ENCODE data around the gene MGST3.

MGST3 gene

GRCh38 chr1:165671526-165671925 is 40.5 kb downstream of the MGST3 start:
- no peak for TF ChIP-seq CTCF (conservative IDR thresholded peaks at IDR 0.05; ENCODE audit: low read depth, low read length)
- no peak overlapping the region for H2AFZ ChIP-seq (ENCODE audit: low read depth)
- no peaks in the 10 kb centered on the region for H4K20me1 ChIP-seq (ENCODE audit: insufficient read depth)
- no peak overlapping the region for H3K27ac ChIP-seq
- no peak overlapping the region for H3K9ac ChIP-seq
- H3K27me3 ChIP-seq (ENCODE audit: insufficient read depth, low read depth), result no peaks in the 10 kb centered on the region
- H3K4me1 ChIP-seq (ENCODE audit: low read depth, poor library complexity, severe bottlenecking), result peaks cover 6% of the 10 kb centered on the region
- H3K79me2 ChIP-seq (ENCODE audit: insufficient read depth, low read depth), result no peaks in the 10 kb centered on the region
- no peak overlapping the region for H3K4me3 ChIP-seq (IDR thresholded peaks at IDR 0.05; ENCODE audit: insufficient read depth, low read depth, low read length)
- peaks cover 21% of the 10 kb centered on the region; the same call in 1 of the 2 replicates for H3K36me3 ChIP-seq (ENCODE audit: insufficient read depth)
- H3K4me2 ChIP-seq, result no peak overlapping the region

GRCh38 chr1:165674599-165674998 is 43.6 kb downstream of the MGST3 start:
- H2AFZ ChIP-seq (ENCODE audit: low read depth), result no peak overlapping the region
- no peak overlapping the region for H3K4me2 ChIP-seq
- no peak overlapping the region for H3K27ac ChIP-seq
- no peaks in the 10 kb centered on the region for H3K4me1 ChIP-seq (ENCODE audit: low read depth, poor library complexity, severe bottlenecking)
- H3K9ac ChIP-seq, result no peak overlapping the region
- peaks cover 6% of the 10 kb centered on the region; the same call in 1 of the 2 replicates for H3K36me3 ChIP-seq (ENCODE audit: insufficient read depth)
- no peaks in the 10 kb centered on the region for H3K79me2 ChIP-seq (ENCODE audit: insufficient read depth, low read depth)
- no peak for TF ChIP-seq CTCF (conservative IDR thresholded peaks at IDR 0.05; ENCODE audit: low read depth, low read length)
- H3K27me3 ChIP-seq (ENCODE audit: insufficient read depth, low read depth), result no peaks in the 10 kb centered on the region
- no peaks in the 10 kb centered on the region for H4K20me1 ChIP-seq (ENCODE audit: insufficient read depth)
- H3K4me3 ChIP-seq (IDR thresholded peaks at IDR 0.05; ENCODE audit: insufficient read depth, low read depth, low read length), result no peak overlapping the region

- Histone ChIP-seq H2AFZ (ENCODE audit: low read depth) (no peak overlapping the region), H3K9ac (no peak overlapping the region), H3K79me2 (ENCODE audit: insufficient read depth, low read depth) (no peaks in the 10 kb centered on the region), H3K27me3 (ENCODE audit: insufficient read depth, low read depth) (no peaks in the 10 kb centered on the region), H3K4me3 (IDR thresholded peaks at IDR 0.05; ENCODE audit: insufficient read depth, low read depth, low read length) (no peak overlapping the region), H4K20me1 (ENCODE audit: insufficient read depth) (no peaks in the 10 kb centered on the region), H3K36me3 (ENCODE audit: insufficient read depth) (peaks cover 6% of the 10 kb centered on the region; the same call in 1 of the 2 replicates), H3K4me2 (no peak overlapping the region), H3K4me1 (ENCODE audit: low read depth, poor library complexity, severe bottlenecking) (no peaks in the 10 kb centered on the region), H3K27ac (no peak overlapping the region)
- no peak for TF ChIP-seq CTCF (conservative IDR thresholded peaks at IDR 0.05; ENCODE audit: low read depth, low read length)
These were observed 44.8 kb downstream of the MGST3 start for GRCh38 chr1:165675794-165676193.

GRCh38 chr1:165678509-165678908 is 47.5 kb downstream of the MGST3 start:
- Histone ChIP-seq H3K27ac (no peak overlapping the region), H2AFZ (ENCODE audit: low read depth) (no peak overlapping the region), H3K4me3 (IDR thresholded peaks at IDR 0.05; ENCODE audit: insufficient read depth, low read depth, low read length) (no peak overlapping the region), H3K27me3 (ENCODE audit: insufficient read depth, low read depth) (no peaks in the 10 kb centered on the region), H3K79me2 (ENCODE audit: insufficient read depth, low read depth) (no peaks in the 10 kb centered on the region), H3K4me1 (ENCODE audit: low read depth, poor library complexity, severe bottlenecking) (no peaks in the 10 kb centered on the region), H3K9ac (no peak overlapping the region), H3K4me2 (no peak overlapping the region), H3K36me3 (ENCODE audit: insufficient read depth) (peaks cover 21% of the 10 kb centered on the region; the same call in 1 of the 2 replicates), H4K20me1 (ENCODE audit: insufficient read depth) (no peaks in the 10 kb centered on the region)
- TF ChIP-seq CTCF (conservative IDR thresholded peaks at IDR 0.05; ENCODE audit: low read depth, low read length), result no peak
